Fibroblast of mammary gland (primary cell): ENCODE results near the gene C17orf75.

Source experiments
- DNase-seq: peaks from one replicate; pipeline ENCODE4 v3.0.0-alpha.2; 2010; ENCODE audit warnings: low read depth
- H3K4me3 ChIP-seq: 2 replicates; pipeline ENCODE4 v1.5.1; 2011; ENCODE audit warnings: low read depth, mild to moderate bottlenecking, low read length, moderate library complexity; ENCODE audit not compliant: control insufficient read depth
- CTCF ChIP-seq: conservative IDR thresholded peaks from 2 replicates; pipeline ENCODE4 v1.5.1; 2011; ENCODE audit warnings: low read depth, low read length, inconsistent platforms; ENCODE audit not compliant: control insufficient read depth, insufficient read depth

C17orf75 gene

GRCh38 chr17:32382526-32383223 is 40.7 kb upstream of the C17orf75 start:
- H3K4me3 ChIP-seq = no peak overlapping the region
- TF ChIP-seq CTCF = no peak
- DNase-seq = no peak

GRCh38 chr17:32370426-32370825 is 28.5 kb upstream of the C17orf75 start:
- no peak for TF ChIP-seq CTCF
- no peak for DNase-seq
- no peak overlapping the region for H3K4me3 ChIP-seq

- no peak for DNase-seq
- H3K4me3 ChIP-seq = no peak overlapping the region
- TF ChIP-seq CTCF = no peak
Measured at GRCh38 chr17:32361270-32361669, 19.3 kb upstream of the C17orf75 start.

DNA sequence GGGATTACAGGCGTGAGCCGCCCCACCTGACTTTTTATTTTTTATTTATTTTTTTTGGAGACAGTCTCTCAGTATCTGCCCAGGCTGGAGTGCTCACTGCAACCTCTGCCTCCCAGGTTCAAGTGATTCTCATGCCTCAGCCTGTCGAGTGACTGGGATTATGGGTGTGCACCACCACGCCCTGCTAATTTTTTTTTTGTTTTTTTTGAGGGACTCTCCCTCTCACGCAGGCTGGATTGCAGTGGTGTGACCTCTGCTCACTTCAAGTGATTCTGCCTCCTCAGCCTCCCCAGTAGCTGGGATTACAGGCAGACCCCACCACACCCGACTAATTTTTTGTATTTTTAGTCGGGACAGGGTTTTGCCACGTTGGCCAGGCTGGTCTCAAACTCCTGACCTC is 15.6 kb upstream of the C17orf75 start:
- H3K4me3 ChIP-seq = no peak overlapping the region
- no peak for TF ChIP-seq CTCF
- no peak for DNase-seq

DNA sequence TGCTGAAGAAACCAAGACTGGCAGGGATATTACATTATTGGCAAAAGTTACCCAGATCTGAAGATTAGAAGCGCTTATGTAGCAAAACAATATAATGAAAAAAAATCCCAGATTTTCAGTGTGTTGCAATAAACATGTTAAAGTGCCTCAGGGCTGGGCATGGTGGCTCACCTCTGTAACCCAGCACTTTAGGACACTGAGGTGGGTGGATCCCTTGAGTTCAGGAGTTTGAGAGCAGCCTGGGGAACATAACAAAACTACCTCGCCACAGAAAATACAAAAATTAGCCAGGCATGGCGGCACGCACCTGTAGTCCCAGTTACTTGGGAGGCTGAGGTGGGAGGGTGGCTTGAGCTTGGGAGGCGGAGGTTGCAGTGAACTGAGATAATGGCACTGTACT is 14.8 kb upstream of the C17orf75 start:
- TF ChIP-seq CTCF = no peak
- no peak for DNase-seq

DNA sequence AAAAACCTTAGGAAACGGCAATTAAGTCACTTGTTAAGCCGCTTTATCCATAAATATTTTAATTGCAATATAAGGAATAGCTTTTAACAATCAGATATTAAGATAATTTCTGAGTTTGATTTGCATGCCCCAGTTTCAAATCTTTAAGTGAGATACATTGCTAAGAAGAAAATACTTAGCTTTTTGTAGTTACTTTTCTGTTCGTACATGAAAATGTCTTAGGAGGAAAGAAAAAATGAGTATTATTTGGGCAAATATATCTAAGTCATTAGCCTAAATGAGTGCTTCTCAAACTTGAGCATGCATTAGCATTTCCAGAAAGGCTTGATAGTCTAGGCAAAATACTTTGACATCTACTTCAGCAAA is 14.4 kb upstream of the C17orf75 start:
- no peak for TF ChIP-seq CTCF
- no peak overlapping the region for H3K4me3 ChIP-seq
- DNase-seq = no peak

More for the DNA sequence above, 14.8 kb upstream of the C17orf75 start:
- no peak overlapping the region for H3K4me3 ChIP-seq
